Smooth muscle cell (in vitro differentiated cells): Measurements from ENCODE around the gene PCK1. TPM values are rescaled to one million over a fixed set of nuclear protein-coding genes. Genes with fewer than 3 reads are reported as not detected.

Experiments used
- DNase-seq: peaks from one replicate; lab custom pipeline; 2025; ENCODE audit not compliant: unreplicated experiment; lab: John Stamatoyannopoulos, UW
- H2AFZ ChIP-seq: fragments of 200-600 bp; sonication (generic); 2 replicates; pipeline ENCODE4 v1.6.0; 2016; ENCODE audit warnings: antibody characterized with exemption, low read depth, mild to moderate bottlenecking
- H3F3A ChIP-seq: fragments of 200-600 bp; sonication (generic); 2 replicates; pipeline ENCODE4 v1.6.0; 2017; ENCODE audit warnings: antibody characterized with exemption, low read depth
- H3K27ac ChIP-seq: fragments of 200-600 bp; sonication (generic); 2 replicates; pipeline ENCODE4 v1.5.1; 2016; ENCODE audit warnings: low read depth, mild to moderate bottlenecking
- H3K27me3 ChIP-seq: fragments of 200-600 bp; sonication (generic); 2 replicates; pipeline ENCODE4 v1.6.1; 2016; ENCODE audit warnings: low read depth, mild to moderate bottlenecking
- H3K36me3 ChIP-seq: fragments of 200-600 bp; sonication (generic); 2 replicates; pipeline ENCODE4 v1.5.1; 2016; ENCODE audit warnings: low read depth
- H3K4me1 ChIP-seq: fragments of 200-600 bp; sonication (generic); 2 replicates; pipeline ENCODE4 v1.5.1; 2016; ENCODE audit warnings: low read depth
- H3K4me2 ChIP-seq: fragments of 200-600 bp; sonication (generic); 2 replicates; pipeline ENCODE4 v1.6.0; 2016; ENCODE audit warnings: mild to moderate bottlenecking
- H3K4me3 ChIP-seq: fragments of 200-600 bp; sonication (generic); 2 replicates; pipeline ENCODE4 v1.5.1; 2016; ENCODE audit warnings: mild to moderate bottlenecking
- H3K79me2 ChIP-seq: fragments of 200-600 bp; sonication (generic); 2 replicates; pipeline ENCODE4 v1.6.0; 2016; ENCODE audit warnings: low read depth, mild to moderate bottlenecking
- H3K9ac ChIP-seq: fragments of 200-600 bp; sonication (generic); 2 replicates; pipeline ENCODE4 v1.6.0; 2016; ENCODE audit warnings: low read depth
- H3K9me3 ChIP-seq: fragments of 200-600 bp; sonication (generic); replicated peaks from 2 replicates; pipeline ENCODE4 v1.5.1; 2016; ENCODE audit warnings: low read depth
- H4K20me1 ChIP-seq: fragments of 200-600 bp; sonication (generic); 2 replicates; pipeline ENCODE4 v1.6.0; 2016; ENCODE audit warnings: low read depth
- WGBS: methylation state at CpG from one replicate; pipeline ENCODE4 v1.1.7; 2016; ENCODE audit warnings: low lambda C conversion rate; 5-methylcytosine and 5-hydroxymethylcytosine counted together
- polyA plus RNA-seq: library from polyadenylated mRNA; unstranded; fragments of >200 nt; fragmentation: Nextera tagmentation; extraction: Ambion mirVana; gene quantifications from 2 replicates; pipeline ENCODE4 v1.2.1, GENCODE V29; 2016
- total RNA-seq: library from RNA; depleted of rRNA; stranded (reverse); fragments of >200 nt; gene quantifications from 2 replicates; pipeline ENCODE4 v1.2.3, GENCODE V29; 2014
- TF ChIP-seq, protein P1 (sequence below): fragments of 200-600 bp; sonication (generic); IDR thresholded peaks from 2 replicates; pipeline ENCODE4 v1.5.1; 2017; ENCODE audit warnings: borderline replicate concordance, mild to moderate bottlenecking, antibody characterized with exemption; ENCODE audit not compliant: insufficient read depth, poor library complexity, severe bottlenecking

PCK1 gene
- total and polyA plus RNA-seq, 2 experiments from 2014 or later: not detected

DNA sequence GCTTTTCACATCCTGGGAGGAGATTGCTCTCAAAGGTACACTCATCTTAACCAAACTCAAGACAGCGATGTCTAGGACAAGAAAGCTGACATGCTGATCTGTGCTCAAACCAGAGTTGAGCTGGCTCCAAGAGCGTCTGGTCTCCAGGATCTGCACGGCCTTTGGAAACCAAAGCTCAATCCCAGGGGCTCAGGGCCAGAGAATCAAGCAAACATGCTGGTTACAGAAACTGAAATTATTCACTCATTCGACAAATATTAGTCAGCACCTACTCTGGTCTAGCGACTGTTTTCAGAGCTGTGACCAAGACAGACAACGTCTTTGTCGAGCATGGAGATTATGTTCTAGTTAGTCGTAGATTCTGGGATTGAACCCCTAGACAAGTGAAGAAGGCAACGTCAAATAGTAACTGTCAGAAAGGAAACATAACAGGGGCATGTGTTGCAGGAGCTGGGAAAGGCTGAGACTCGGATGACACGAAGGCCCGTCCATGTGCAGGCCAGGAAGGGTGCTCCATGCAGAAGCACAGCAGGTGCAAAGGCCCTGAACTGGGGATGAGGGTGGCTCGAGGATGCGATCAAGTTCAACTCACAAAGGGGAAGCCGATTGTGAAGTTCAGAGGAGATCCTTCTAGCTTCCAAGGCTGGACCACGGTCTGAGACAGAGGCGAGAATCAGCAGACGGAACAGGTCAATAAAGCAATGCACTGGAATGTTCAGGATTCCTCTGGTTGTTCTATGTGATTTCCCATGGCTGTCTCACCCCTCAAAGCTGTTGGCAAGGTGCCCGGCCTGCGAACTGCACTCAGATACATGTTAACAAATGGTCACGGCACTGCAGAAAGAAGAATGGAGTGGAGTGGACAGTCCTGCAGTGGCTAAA is 12.5 kb upstream of the PCK1 start:
- H3K36me3 ChIP-seq: no peaks in the 10 kb centered on the region
- TF ChIP-seq, protein P1, sequence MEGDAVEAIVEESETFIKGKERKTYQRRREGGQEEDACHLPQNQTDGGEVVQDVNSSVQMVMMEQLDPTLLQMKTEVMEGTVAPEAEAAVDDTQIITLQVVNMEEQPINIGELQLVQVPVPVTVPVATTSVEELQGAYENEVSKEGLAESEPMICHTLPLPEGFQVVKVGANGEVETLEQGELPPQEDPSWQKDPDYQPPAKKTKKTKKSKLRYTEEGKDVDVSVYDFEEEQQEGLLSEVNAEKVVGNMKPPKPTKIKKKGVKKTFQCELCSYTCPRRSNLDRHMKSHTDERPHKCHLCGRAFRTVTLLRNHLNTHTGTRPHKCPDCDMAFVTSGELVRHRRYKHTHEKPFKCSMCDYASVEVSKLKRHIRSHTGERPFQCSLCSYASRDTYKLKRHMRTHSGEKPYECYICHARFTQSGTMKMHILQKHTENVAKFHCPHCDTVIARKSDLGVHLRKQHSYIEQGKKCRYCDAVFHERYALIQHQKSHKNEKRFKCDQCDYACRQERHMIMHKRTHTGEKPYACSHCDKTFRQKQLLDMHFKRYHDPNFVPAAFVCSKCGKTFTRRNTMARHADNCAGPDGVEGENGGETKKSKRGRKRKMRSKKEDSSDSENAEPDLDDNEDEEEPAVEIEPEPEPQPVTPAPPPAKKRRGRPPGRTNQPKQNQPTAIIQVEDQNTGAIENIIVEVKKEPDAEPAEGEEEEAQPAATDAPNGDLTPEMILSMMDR: no peak
- no peak overlapping the region for H2AFZ ChIP-seq
- DNase-seq: no peak
- no peaks in the 10 kb centered on the region for H3K79me2 ChIP-seq
- H4K20me1 ChIP-seq: no peaks in the 10 kb centered on the region
- no peaks in the 10 kb centered on the region for H3K9me3 ChIP-seq
- H3K9ac ChIP-seq: no peak overlapping the region
- peaks cover 3% of the 10 kb centered on the region for H3K27me3 ChIP-seq
- no peak overlapping the region for H3K4me2 ChIP-seq
- H3K27ac ChIP-seq: no peak overlapping the region
- H3K4me1 ChIP-seq: no peaks in the 10 kb centered on the region
- no peak overlapping the region for H3K4me3 ChIP-seq
- H3F3A ChIP-seq: no peaks in the 10 kb centered on the region
- WGBS: 87% methylated on average over 21 of the region's 21 CpGs

DNA sequence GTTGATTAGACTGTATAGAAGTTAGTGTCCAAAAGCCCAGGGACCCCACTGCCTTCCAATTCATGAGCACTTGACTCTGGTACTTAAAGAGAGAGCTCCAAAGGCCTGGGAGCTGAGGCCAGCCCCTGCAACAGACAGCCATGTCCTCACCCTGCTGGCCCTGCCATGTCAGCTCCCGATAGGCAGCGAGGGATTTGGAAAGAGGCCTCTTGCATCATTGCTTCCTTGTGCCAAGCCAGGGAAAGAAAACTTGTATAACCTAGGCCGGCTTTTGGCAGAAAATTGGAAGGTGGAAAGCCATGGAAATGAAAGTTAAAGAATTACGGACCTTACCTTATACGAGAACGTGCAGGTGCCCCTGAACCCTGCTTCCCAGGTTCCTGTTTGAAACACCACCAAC is 8.4 kb upstream of the PCK1 start:
- Histone ChIP-seq H3K36me3 (no peaks in the 10 kb centered on the region), H3K27ac (no peak overlapping the region), H3F3A (no peaks in the 10 kb centered on the region), H3K9me3 (no peaks in the 10 kb centered on the region), H2AFZ (no peak overlapping the region), H3K4me1 (no peaks in the 10 kb centered on the region), H4K20me1 (no peaks in the 10 kb centered on the region), H3K27me3 (peaks cover 4% of the 10 kb centered on the region), H3K4me2 (no peak overlapping the region), H3K4me3 (no peak overlapping the region), H3K9ac (no peak overlapping the region), H3K79me2 (no peaks in the 10 kb centered on the region)
- DNase-seq: no peak
- WGBS: 92% methylated on average over 6 of the region's 6 CpGs
- TF ChIP-seq, protein P1: no peak

DNA sequence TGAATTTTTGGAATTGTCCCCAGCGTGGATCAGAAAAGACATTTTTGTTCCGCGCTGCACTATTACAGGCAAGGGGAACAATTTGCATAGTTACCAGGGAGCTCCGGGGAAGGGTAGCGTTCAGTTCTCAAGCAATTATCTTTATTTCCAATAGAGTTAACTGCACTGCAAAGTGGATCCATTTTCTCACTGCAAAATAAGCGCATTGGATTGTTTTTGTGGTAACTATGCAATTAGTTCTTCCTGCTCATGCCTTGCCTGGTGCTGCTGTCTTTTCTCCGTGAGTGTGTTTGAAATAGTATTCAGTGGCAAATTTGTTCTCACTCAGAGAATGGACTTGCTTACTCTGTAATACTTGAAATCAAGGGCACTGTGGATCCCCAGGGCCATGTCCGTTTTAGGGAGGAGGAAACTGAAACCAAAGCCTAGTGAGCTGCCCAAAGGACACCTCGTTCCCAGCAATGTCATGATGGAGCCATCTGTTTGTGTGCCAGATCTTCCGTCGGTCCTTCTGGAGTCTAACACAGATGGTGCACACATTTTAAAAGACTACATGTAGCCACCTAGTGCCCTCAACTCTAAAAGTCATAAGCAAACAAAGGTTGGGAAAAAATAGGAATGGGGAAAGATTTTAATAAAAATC is 7.4 kb upstream of the PCK1 start:
- no peaks in the 10 kb centered on the region for H3K9me3 ChIP-seq
- no peaks in the 10 kb centered on the region for H3K79me2 ChIP-seq
- peaks cover 11% of the 10 kb centered on the region for H3K27me3 ChIP-seq
- H3K4me2 ChIP-seq: no peak overlapping the region
- H3K4me1 ChIP-seq: no peaks in the 10 kb centered on the region
- TF ChIP-seq, protein P1: no peak
- no peak overlapping the region for H3K9ac ChIP-seq
- WGBS: 90% methylated on average over 11 of the region's 11 CpGs
- H3K36me3 ChIP-seq: no peaks in the 10 kb centered on the region
- H3F3A ChIP-seq: no peaks in the 10 kb centered on the region
- H3K27ac ChIP-seq: no peak overlapping the region
- no peak for DNase-seq
- H3K4me3 ChIP-seq: no peak overlapping the region
- no peaks in the 10 kb centered on the region for H4K20me1 ChIP-seq
- no peak overlapping the region for H2AFZ ChIP-seq
